Neural cell (in vitro differentiated cells): Measurements from ENCODE around the gene SH3RF2.

ENCODE experiments used
- CTCF ChIP-seq: fragments of 450-650 bp; IDR thresholded peaks from 2 replicates; pipeline ENCODE4 v1.5.1; 2014; ENCODE audit warnings: antibody characterized with exemption, mild to moderate bottlenecking, moderate library complexity; ENCODE audit not compliant: poor library complexity, severe bottlenecking
- EP300 ChIP-seq: fragments of 450-650 bp; conservative IDR thresholded peaks from 2 replicates; pipeline ENCODE4 v1.6.1; 2014; ENCODE audit warnings: antibody characterized with exemption, mild to moderate bottlenecking, moderate library complexity; ENCODE audit not compliant: poor library complexity, severe bottlenecking
- EZH2 ChIP-seq: fragments of 200-600, 300-800 bp; shearing (Covaris generic), sonication (generic); IDR thresholded peaks from 2 replicates; pipeline ENCODE4 v1.6.1; 2014; ENCODE audit warnings: antibody characterized with exemption, low read length, borderline replicate concordance, mild to moderate bottlenecking; ENCODE audit not compliant: insufficient read depth, poor library complexity, severe bottlenecking
- MXI1 ChIP-seq: fragments of 450-650 bp; conservative IDR thresholded peaks from 2 replicates; pipeline ENCODE4 v1.6.1; 2014; ENCODE audit warnings: antibody characterized with exemption, mild to moderate bottlenecking; ENCODE audit not compliant: poor library complexity, severe bottlenecking
- POLR2AphosphoS5 ChIP-seq: IDR thresholded peaks from 2 replicates; pipeline ENCODE4 v1.6.1; 2012
- RAD21 ChIP-seq: fragments of 450-650 bp; conservative IDR thresholded peaks from 2 replicates; pipeline ENCODE4 v1.6.1; 2014; ENCODE audit warnings: antibody characterized with exemption, mild to moderate bottlenecking, moderate library complexity
- REST ChIP-seq: IDR thresholded peaks from 2 replicates; pipeline ENCODE4 v1.6.1; 2012; ENCODE audit warnings: borderline replicate concordance
- SMC3 ChIP-seq: fragments of 450-650 bp; conservative IDR thresholded peaks from 2 replicates; pipeline ENCODE4 v1.6.1; 2014; ENCODE audit warnings: antibody characterized with exemption, mild to moderate bottlenecking, moderate library complexity; ENCODE audit not compliant: poor library complexity

DNA sequence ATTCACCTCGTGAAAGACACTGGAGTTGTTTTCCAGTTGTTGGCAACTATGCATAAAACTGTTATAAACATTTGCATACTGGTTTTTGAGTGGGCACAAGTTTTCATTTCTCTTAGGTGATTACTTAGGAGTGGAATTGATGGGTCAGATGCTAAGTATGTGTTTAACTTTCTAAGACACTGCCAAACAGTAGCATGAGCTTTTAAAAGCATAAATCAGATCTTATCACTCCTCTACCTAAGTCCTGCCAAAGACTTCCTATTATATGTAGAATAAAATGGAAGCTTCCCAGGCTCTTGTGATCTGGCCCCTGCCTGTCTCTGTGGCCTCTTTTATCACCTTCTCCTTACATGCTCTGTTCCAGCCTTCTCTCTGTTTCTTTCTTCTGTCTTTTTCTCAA is 72.6 kb downstream of the SH3RF2 start:
- TF ChIP-seq RAD21 (no peak), CTCF (no peak), MXI1 (no peak), SMC3 (no peak), EZH2 (no peak), EP300 (no peak), REST (no peak), POLR2AphosphoS5 (no peak)
